ENCODE measurements around the gene TTLL12.

Gene TTLL12

DNA sequence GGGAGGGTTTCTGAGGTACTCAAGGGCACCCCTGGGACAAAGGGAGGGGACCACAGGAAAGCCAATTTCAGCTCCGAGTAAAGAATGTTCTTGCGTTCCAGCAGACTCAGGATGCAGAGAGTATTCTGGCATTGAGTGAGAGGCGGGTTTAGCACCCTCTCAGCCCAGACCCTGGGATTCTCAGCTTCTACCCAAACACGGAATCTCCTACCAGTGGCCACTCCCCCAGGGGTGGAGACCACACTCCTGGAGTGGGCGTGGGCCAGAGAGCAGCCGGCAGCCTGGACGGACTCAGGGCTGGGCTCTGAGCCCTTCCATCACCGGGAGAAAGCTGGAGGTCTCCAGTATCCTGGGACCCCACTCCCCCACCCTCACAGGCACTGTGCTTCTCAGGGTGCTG lies 26.1 kb upstream of the TTLL12 start:
- DNase-seq: no peak

DNA sequence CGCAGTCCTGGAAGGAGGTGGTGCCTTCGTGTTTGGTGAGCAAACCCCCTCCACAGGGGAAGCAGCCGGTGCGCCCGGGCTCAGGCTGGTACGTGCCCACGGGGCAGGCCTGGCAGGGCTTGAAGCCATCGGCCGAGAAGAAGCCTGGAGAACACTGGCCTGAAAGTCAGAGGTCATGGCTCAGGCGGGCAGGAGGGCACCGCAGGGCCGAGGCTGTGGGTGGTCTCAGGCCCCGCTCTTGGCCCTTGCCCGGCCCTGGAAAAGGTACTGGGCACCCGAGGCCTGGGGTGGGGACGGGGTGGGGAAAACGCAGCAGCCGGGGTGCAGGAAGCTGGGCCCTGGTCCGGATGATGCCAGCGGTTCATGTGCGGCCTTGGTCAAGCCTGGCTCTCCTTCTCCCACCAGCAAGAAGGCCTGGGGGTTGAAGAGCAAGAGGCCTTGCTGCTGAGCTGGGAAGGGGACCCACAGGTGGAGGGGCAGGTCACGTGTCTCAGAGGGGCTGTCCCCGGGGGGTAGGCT lies 25.6 kb upstream of the TTLL12 start:
- no peak for DNase-seq

DNA sequence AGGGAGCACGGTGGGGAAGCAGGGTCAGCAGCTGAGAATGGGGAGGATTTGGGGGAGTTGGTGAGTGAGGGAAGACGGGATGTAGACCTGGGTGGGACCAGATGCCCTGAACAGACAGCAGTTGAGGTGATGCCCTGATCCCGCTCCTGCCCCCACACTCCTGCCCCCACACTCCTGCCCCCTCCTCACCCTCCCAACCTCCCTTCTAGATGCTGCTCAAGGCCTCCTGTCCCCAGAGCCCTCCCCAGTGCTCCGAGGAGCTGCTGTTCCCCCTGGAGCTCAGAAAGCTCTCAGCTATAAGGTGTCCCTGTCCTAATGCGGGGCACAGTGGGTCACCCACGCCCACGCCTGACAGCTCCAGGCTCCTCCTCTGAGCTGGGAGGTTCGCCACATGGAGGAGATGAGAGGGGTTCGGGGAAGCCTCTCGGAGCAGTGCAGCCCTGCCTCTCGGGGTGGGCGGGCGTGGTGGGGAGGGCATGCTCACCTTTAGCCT lies 25.1 kb upstream of the TTLL12 start:
- no peak for DNase-seq

DNA sequence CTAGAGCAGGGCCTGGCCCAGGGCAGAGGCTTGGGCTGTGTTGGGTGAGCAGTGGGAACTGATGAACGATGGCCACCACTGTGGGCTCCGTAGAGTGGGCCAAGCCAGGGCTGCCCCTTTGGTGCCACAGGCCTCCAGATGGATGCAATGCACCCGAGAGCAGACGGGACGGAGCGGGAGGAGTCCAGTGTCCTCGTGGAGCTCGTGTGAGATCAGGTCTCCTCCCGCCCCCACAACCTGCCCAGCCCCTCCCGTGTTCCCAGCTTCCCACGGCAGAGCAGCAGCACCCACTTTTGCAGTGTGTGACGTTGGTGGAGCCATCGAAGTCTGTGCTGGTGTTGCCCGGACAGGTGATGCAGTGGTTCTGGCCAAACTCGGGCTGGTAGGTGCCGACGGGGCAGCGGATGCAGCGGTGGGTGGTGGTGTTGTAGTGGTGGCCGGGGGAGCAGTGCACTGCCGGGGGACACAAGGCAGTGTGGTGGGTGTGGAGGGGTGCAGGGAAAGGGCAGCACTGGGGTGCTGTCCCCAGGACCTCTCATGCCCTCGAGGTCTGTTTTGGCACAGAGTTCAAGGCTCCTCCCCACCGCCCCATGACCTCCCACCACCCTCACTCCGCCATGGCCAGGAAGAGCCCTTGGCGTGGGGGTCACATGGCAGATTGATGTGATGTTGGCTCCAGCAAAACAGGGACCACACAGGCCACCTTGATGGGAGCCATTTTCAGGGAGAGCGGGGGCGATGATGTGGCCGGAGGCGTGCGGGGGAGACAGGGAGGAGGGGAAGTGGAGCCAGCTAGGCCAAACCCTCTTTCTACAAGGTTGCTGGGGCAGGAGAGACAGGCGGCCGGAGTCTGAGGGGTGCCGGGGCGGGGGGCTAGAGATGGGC lies 23.9 kb upstream of the TTLL12 start:
- no peak for DNase-seq

DNA sequence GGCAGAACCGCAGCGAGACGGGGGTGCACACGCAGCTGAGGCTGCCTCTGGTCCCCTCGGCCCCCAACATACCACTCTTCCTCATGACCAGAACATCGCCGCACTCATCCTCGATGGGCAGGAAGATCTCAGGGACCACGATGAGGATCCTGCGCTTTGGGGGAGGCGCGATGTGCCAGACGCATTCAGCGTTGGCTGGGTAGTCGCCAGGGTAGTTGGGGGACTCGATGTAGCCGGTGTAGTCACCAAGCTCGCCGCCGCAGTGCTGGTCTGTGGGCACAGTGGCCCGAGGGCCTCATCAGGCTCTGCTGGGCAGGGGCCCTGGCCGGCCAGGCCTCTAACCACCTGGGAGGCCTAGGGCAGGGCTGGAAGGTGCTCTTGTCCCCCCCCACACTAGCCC lies 23.0 kb upstream of the TTLL12 start:
- DNase-seq: no peak

DNA sequence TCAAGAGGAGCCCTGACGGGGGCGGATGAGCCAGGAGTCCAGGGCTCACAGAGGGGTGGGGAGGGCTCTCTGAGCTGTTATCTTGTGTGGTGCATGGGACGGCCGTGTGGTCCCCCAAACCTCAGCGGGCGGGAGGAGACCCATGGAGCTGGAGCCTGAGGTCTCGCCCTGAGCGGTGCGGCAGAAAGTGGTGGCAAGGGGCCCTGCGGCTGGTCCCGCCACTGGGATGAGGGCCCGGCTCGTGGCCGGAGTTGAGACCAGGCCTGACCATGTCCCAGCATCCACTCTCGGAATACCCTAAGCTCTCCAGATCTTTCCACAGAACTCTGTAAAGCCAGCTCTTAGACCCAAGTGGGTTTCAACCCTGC lies 22.6 kb upstream of the TTLL12 start:
- DNase-seq: no peak

DNA sequence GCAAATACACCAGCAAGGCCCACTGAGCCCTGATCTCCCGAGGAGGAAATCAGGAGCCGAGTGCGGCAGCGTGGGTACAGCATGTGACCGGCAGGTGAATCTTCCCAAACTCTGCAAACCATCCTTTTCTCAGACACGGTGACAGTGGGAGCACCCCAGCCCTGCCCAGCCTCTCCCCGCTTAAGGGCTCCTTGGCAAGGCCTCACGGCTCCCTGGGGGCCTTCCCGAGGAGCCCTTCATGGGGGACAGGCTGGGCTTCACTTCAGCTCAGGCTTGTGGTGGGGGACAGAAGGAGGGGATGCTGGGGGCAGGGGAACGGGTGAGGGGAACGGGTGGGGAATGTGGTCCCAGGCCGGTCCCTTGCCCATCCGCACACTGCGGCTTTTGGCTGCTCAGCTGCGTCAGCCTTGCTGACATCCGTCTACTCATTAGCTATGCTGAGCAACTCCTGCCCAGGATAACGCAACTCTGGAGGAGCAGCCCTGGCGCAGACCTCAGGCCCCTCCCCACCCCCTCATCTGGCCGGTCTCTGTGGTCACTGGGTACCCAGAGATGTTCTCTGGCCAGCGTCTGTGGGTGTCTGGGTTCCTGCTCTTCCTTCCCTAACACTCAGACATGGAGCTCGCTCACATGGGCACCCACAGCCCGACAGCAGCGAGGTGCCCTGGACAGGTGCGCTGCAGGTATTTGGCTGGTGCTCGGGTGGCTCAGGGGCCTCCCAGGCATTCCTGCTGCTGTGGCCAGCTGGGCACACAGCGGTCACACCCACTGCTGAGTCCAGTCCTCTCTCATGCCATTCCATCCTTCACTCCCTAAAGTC lies 22.0 kb upstream of the TTLL12 start:
- no peak for DNase-seq

DNA sequence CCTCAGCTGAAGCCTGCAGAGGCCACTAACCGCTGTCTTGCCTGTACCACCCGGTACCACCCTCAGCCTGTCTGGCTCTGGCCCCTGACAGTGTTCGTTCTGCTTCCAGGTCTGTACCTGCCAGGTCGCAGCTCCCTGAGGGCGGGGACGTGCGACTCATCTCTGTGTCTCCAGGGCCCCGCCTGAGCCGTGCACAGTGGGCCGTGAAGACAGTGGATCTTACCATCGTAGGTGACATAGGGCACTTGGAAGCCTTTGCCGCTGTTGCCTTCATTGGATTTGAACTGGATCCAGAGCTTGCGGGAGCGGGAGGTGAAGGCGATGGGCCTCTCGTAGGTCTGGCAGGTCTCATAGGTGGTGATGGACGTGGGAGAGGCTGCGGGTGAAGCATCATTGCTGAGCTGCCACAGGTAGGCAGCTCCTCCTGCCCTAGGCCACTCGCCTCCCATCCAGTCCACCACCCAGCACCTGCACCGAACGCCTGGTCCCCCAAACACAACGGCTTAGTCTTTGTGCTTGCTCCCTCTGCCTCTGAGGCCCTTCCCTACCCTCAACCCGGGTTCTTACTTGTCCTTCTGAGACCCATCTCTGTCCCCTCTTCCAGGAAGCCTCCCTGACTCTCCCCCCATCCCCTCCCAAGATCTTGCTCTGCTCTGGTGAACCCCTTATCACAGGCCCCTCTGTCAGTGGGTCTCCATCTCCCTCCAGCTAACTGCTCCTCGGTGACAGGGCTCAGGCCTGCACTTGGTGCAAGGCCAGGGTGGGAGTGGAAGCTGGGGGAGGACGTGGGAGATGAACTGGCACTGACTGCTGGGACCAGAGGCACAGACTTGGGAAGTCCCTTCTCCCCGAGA lies 21.1 kb upstream of the TTLL12 start:
- no peak for DNase-seq

DNA sequence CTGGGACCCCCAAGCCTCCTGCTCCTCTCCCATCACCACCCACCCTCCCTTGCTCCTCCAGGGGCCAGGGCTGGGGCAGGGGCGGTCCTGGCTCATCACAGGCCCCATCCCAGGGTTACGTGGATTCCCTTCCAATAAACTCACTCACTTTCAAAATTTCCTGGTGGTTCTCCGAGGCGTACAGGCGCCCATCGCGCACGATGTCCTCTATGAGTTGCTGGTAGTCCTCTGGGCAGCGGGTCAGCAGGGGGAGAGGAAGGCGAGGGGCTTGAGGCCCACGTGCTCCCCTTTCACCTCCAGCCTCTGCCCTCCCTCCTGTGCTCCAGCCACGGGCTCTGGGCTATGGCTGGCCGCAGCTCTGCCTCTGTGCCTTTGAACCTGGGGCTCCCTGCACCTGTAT lies 20.5 kb upstream of the TTLL12 start:
- no peak for DNase-seq

DNA sequence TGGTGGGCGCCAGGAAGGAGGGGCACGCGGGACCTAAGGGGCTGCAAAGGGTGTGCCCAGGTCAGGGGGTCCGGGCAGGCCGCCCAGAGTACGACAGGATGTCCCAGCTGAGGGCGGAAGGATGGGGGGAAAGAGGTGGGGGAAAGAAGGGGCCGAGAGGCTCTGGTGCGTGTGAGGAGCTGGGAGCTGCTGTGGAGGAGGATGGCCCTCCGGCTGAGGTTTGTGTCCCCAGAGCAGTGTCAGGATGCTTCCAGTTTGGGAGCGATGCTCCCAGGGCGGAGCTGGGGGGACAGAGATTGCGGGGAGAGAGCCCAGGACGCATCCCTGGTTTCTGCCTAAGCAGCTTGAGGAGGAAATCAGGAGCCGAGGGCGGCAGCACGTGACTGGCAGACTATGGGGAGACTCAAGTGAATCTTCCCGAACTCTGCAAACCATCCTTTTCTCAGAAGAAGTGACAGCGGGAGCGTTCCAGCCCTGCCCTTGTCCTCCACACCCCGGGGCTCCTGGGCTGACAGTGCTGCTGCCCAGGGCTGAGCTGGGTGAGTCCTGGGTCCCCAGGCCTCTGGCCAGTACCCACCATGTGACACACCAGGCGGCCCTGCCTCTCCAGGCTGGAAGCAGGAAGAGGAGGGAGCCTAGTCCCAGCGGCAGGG lies 19.7 kb upstream of the TTLL12 start:
- no peak for DNase-seq

DNA sequence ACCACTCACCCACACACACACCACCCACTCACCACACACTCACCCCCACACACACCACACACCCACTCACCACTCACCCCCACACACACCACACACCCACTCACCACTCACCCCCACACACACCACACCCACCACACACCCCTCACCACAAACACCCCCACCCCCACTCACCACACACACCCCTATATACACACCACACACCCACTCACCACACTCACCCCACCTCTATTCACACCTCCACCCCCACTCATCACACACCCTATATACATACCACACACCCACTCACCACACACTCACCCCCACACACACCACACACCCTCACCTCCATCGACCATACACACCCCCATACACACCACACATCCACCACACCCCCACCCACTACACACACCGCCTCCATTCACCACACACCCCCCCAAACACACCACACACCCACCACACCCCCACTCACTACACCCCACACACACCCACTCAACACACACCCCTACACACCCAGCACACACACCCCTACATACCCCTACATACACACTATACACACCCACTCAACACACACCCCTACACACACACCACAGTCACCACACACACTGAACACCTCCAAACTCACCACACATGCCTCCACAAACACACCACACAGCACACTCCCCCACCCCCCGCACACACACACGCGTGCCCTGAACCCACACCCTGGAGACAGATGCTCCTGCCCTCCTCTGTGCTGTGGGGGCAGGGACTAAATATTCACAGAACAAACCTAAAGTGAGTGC lies 19.0 kb upstream of the TTLL12 start:
- peak; percentile 32 for DNase-seq

DNA sequence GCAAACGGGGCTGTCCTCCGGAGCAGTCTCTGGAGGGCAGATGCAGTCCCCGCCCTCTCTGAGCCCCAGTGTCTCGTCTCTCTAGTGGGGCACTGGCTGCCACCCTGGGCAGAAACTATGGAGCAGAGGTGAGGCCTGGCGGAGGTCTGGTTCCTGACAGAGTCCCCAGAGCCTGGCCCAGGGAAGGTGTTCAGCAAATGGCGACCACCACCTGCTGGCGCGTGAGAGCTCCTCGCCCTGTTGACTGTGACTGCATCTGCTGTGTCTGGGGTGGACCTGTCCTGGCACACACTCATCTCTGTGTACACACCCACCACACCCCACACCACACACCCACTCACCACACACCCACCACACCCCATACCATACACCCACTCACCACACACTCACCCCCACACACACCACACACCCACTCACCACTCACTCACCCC lies 18.3 kb upstream of the TTLL12 start:
- DNase-seq: no peak

DNA sequence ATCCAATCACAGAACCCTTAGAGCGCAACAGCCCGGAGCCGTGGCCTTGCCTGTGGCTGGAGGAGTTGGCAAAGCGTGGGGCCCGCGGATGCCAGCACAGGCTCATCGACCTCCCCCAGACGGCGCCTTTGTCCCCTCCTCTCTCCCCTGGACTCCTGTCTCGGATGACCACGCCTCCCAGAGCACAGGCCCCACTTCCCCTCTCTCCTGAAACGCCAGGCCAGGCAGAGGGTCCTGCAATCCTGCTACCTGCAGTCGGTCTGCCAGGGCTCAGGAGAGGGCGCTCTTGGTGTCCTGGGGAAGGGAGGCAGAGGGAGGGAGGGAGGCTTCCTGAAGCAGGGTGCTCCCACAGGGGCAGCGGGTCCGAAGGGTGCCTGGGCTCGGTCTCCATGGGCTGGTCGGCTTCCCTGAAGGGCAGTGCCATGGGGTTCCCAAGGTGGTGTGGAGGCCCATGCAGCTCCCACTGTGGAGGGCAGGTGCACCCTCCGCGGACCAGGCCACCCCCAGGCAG lies 16.6 kb upstream of the TTLL12 start:
- DNase-seq: no peak

DNA sequence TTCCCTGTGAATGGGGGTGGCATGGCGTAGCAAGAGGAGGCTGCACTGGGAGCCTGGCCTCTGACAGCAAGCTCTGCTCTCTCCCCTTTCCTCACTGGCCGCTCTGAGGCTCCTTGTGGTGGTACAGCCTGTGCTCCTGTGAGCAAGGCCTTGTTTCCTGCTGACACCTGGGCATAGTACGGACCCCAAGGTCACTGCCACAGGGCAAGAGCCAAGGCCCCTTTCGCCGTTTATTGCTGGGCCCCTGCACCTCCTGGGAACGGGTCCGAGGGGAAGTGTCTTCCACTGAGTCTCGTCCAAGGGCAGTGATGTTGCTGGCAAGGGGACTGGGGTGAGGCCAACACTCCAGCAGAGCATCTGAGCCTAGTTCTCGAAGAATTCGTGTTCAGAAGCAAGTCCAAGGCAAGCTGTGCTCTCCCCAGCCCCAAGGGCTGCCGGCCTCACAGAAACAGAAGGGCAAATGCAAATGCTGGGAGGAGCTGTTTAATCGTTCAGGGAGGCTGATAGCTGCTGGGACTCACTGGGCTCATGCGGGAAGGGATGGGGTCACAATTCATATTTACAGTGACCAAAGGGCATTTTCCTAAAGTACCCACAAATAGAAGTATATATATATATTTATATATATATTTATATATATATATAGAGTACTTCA lies 15.9 kb upstream of the TTLL12 start:
- no peak for DNase-seq

DNA sequence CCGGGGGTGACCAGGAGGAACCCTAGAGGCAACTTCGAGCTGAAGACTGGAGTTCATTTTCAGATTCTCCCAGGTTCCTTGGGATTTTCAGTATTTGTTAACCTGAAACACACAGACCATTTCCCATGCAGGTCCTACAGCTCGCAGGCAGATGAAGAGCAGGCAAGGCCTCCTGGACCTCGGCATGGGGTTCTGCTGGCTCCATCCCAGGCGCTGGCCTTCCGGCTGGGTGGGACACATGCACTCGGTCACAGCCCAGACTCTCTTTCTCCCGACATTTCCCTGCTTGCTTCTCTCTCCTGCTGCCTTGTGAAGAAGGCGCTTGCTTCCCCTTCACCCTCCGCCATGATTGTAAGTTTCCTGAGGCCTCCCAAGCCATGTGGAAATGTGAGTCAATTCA lies 15.4 kb upstream of the TTLL12 start:
- no peak for DNase-seq

DNA sequence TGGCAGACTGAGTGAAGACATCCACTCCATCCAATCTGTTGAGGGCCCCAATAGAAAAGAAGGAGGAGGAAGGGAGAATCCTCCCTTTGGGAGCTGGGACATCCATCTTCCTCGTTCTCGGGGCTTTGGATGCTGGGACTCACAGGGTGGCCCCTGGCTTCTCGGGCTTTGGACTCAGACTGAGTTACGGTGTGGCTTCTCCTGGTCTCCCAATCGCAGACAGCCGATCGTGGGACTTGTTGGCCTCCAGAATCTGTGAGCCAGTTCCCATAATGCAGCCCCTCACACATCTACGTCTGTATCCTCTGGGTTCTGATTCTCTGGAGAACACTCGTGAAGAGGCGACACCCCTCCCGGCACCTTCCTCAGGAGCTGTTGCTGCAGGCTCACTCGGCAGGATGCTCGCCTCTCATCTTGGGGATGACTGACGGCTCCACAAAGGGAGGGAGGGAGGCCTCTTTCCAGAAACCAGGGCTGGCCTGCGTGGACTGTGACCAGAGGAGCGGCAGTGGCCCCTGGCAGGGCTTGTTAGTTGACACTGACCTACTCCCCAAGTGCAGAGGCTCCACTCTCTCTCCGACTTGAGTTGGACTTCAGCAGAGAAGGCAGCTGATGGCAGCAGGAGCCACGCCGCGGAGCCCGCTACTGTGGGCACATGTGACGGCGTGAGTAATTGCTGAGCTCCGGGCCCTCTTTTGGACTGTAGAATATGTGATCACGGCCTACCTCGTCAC lies 14.7 kb upstream of the TTLL12 start:
- DNase-seq: no peak

DNA sequence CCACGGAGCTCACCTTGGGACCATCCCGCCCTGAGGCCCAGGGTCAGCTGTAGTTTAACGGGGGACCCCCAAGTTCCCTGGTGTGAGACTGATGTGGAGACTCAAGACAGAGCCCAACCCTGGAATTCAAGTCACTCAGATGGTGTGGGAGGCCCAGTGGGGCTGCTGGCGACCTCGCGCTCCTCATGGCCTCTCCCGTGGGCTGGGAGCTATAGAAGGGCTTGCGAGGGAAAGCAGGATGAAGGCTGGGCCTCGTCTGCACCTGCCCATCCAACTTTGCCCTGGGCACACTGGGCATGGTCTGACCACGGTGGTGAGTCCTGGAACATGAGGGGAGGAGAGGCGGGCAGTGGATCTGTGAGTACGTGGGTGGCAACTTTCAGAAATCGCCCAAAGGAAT lies 13.6 kb upstream of the TTLL12 start:
- DNase-seq: no peak

DNA sequence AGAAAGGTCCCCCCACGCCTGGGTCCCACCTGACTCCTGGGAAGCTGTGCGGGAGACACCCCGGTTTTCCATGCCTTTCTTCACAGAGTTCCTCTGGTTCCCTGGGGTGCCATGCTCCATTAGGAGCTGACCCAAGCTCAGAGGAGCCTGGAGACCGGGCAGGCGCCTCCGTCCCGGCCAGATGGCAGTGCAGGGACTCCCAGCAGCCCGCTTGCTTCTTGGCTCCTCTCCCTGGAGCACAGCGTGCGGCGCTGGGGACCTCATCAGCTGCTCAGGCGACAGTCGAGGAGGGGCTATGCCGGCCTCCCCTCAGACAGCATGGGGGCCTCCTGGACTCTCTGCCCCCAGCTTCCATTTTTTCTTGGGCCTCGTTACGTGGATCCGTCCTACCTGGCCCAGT lies 13.1 kb upstream of the TTLL12 start:
- DNase-seq: no peak

DNA sequence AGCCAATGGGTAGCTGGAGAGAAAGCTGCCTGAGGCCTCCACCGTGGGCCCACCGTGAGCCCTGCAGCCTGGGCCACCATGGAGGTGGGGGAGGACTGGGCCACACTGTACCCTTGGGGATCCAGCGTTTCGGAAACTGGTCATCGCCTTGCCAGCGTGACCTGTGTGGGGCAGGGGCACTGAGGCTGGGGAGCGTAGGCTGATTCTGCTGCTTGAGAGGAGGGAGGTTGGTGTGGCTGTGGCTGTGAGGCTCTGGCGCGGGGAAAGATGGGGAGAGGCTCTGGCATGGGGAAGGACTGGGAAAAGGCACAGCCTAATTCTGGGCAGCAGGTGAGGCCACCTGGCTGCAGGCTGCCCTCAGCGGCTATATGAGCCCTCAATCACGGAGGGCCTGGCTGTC lies 12.6 kb upstream of the TTLL12 start:
- no peak for DNase-seq

DNA sequence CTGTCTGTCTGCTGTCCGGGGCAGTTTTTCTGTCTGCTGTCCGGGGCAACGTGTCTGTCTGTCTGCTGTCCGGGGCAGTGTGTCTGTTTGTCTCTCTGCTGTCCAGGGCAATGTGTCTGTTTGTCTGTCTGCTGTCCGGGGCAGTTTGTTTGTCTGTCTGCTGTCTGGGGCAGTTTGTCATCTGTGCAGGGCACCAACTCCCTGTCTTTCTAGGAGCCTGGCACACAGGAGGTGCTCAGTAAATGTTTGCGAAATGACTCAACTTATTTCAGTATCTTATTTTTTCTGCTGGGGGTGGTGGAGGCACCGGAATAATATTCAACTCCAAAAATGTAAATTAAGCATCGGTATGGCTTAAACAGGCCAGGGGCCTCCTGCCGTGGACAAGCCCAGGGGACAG lies 12.0 kb upstream of the TTLL12 start:
- no peak for DNase-seq
